NT2/D1 (cell line): Measurements from ENCODE around the gene MRTO4.

Experiments
- DNase-seq: peaks from one replicate; pipeline ENCODE4 v3.0.0-alpha.2; 2011; ENCODE audit warnings: low read depth, low spot score
- H3K27me3 ChIP-seq: 2 replicates; pipeline ENCODE4 v1.6.0; 2011; ENCODE audit warnings: mild to moderate bottlenecking; ENCODE audit not compliant: insufficient read length, insufficient read depth
- H3K36me3 ChIP-seq: 2 replicates; pipeline ENCODE4 v1.6.1; 2011; ENCODE audit warnings: mild to moderate bottlenecking, low read length, mixed read lengths; ENCODE audit not compliant: insufficient read depth, insufficient read length
- H3K4me1 ChIP-seq: 2 replicates; pipeline ENCODE4 v1.5.1; 2011; ENCODE audit not compliant: insufficient read depth, insufficient read length
- H3K4me3 ChIP-seq: 2 replicates; pipeline ENCODE4 v1.5.1; 2011; ENCODE audit warnings: low read depth; ENCODE audit not compliant: insufficient read length
- H3K9ac ChIP-seq: 2 replicates; pipeline ENCODE4 v1.6.0; 2011; ENCODE audit warnings: low read depth; ENCODE audit not compliant: insufficient read length
- H3K9me3 ChIP-seq: 2 replicates; pipeline ENCODE4 v1.5.1; 2011; ENCODE audit warnings: mild to moderate bottlenecking, low read length; ENCODE audit not compliant: insufficient read depth
- SUZ12 ChIP-seq: IDR thresholded peaks from 2 replicates; pipeline ENCODE4 v1.6.1; 2011; ENCODE audit not compliant: insufficient read length, insufficient read depth; ENCODE audit errors: extremely low read depth
- YY1 ChIP-seq: IDR thresholded peaks from 2 replicates; pipeline ENCODE4 v1.6.1; 2011; ENCODE audit not compliant: insufficient read length, insufficient read depth
- ZNF274 ChIP-seq: IDR thresholded peaks from 2 replicates; pipeline ENCODE4 v1.6.1; 2011; ENCODE audit warnings: mild to moderate bottlenecking, low read depth, low read length

The MRTO4 gene

GRCh38 chr1:19306941-19307340 is 55.3 kb downstream of the MRTO4 start:
- no peak for TF ChIP-seq SUZ12
- no peak for TF ChIP-seq YY1
- no peak for TF ChIP-seq ZNF274
- H3K36me3 ChIP-seq = peaks cover 56% of the 10 kb centered on the region

GRCh38 chr1:19307794-19308508 is 56.3 kb downstream of the MRTO4 start:
- H3K27me3 ChIP-seq = peaks cover 6% of the 10 kb centered on the region
- no peak overlapping the region for H3K9ac ChIP-seq
- peaks cover 6% of the 10 kb centered on the region for H3K4me1 ChIP-seq
- peaks cover 55% of the 10 kb centered on the region for H3K36me3 ChIP-seq
- TF ChIP-seq YY1 (no peak), SUZ12 (no peak), ZNF274 (no peak)
- no peaks in the 10 kb centered on the region for H3K9me3 ChIP-seq
- DNase-seq = no peak
- H3K4me3 ChIP-seq = no peak overlapping the region

More at GRCh38 chr1:19306941-19307340, 55.3 kb downstream of the MRTO4 start:
- H3K9me3 ChIP-seq = no peaks in the 10 kb centered on the region
- H3K9ac ChIP-seq = no peak overlapping the region
- no peak overlapping the region for H3K4me3 ChIP-seq
- H3K27me3 ChIP-seq = peaks cover 6% of the 10 kb centered on the region
- DNase-seq = no peak
- peaks cover 6% of the 10 kb centered on the region for H3K4me1 ChIP-seq

- Histone ChIP-seq H3K27me3 (peaks cover 6% of the 10 kb centered on the region), H3K4me1 (peaks cover 6% of the 10 kb centered on the region), H3K36me3 (peaks cover 49% of the 10 kb centered on the region), H3K4me3 (no peak overlapping the region), H3K9me3 (no peaks in the 10 kb centered on the region), H3K9ac (no peak overlapping the region)
- TF ChIP-seq ZNF274 = no peak
- no peak for DNase-seq
Observed at GRCh38 chr1:19308509-19308907, 56.9 kb downstream of the MRTO4 start.

- Histone ChIP-seq H3K4me1 (peaks cover 6% of the 10 kb centered on the region), H3K9ac (no peak overlapping the region), H3K27me3 (peaks cover 6% of the 10 kb centered on the region), H3K36me3 (peaks cover 47% of the 10 kb centered on the region), H3K4me3 (no peak overlapping the region), H3K9me3 (no peaks in the 10 kb centered on the region)
- TF ChIP-seq YY1 (no peak), SUZ12 (no peak), ZNF274 (no peak)
- DNase-seq = no peak
Observed at GRCh38 chr1:19309123-19309813, 57.7 kb downstream of the MRTO4 start.
